NCI-H526 (cell line): ENCODE data around the gene SEC31A.
A peak's percentile ranks its signal among the peaks of the same experiment; 100 is the strongest.
"Not testable (repeated sequence)": the region's sequence is repeated elsewhere in the genome, so short reads cannot be mapped to it uniquely, and the experiment has no call there.

Experiments used
- DNase-seq, 2 experiments: peaks; one replicate each; lab custom pipeline; 2025; lab: John Stamatoyannopoulos, UW

Gene SEC31A

DNA sequence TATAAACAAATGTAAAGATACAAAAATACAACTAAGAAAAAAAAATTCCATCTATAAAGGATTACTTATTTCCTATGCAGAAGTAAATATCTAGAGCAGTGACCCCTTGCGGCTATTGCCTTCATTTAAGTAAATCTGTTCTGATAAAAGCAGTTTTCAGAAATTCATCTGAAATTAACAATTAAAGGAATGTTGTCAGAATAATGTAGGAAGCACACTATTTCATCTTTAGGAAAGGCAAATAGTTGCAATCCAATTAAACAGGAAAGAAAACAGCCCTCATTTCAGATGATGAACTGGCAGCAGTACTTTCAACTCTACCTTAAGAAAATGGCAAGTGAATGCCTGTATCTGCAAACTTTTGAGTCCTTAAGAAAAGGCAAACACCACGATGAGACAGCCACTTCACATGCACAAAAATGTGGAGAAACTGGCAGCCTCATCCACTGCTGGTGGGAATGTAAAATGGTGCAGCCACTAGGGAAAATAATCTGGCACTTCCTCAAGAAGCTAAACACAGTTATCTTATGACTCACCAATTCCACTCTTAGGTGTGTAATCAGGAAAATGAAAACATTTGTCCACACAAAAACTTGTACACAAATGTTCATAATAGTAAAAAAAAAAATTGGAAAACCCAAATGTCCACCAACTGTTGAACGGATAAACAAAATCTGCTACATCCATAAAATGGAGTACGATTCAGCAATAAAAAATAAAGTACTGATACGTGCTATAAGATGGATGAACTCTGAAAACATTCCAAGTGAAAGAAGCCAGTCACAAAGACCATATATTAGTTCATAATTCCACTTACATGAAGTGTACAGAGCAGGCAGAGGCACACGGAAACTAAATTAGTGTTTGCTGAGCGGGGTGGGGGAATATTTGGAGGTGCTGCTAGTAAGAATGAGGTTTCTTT lies 7.6 kb upstream of the SEC31A start:
- peak in 1 of 2 experiments; percentile 19 for DNase-seq

DNA sequence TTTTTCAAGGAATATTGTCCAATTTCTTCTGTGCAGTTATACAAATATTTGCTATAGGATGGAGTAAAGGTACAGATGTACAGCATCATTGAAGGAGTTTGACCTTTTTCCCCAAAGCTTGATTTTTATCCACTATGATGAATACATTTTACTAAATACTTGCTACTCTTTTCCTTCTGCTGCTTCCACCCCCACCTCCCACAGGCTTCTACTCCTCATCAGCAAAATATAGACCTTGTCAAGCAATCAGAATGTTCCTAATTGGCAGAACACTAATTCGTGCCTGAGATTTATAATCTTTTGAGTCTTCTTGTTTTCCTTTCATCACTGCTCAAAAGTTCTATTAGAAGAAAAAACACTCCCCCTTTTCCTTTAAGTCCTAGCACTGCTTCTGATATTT lies 5.8 kb upstream of the SEC31A start:
- no peak for DNase-seq

DNA sequence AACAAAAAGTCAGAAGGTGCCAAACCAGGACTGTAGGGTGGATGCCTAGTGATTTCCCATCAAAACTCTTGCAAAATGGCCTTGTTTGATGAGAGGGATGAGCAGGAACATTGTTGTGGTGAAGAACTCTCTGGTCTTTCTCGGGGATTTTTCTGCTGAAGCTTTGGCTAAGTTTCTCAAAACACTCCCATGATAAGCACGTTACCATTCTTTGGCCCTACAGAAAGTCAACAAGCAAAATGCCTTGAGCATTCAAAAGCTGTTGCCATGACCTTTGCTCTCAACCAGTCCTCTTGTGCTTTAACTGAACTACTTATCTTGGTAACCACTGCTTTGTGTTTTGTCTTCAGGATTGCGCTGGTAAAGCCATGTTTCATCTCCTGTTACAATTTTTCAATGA lies 3.0 kb upstream of the SEC31A start:
- no peak for DNase-seq

DNA sequence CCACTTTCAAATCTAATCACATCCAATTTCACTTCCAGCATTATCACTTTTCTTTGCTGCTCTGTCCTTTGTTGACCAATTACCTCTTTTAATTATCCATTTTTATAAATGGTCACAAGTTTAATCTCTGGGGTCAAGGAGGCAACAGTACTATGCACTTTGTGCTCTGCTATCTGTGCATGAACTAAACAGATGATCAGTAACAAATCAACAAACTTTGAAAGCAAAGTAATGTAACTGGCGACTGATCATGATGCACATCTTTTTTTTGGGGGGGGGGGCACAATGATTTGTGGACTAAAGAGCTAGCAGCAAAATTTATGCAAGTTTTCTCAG lies 1.5 kb upstream of the SEC31A start:
- DNase-seq: no peak

DNA sequence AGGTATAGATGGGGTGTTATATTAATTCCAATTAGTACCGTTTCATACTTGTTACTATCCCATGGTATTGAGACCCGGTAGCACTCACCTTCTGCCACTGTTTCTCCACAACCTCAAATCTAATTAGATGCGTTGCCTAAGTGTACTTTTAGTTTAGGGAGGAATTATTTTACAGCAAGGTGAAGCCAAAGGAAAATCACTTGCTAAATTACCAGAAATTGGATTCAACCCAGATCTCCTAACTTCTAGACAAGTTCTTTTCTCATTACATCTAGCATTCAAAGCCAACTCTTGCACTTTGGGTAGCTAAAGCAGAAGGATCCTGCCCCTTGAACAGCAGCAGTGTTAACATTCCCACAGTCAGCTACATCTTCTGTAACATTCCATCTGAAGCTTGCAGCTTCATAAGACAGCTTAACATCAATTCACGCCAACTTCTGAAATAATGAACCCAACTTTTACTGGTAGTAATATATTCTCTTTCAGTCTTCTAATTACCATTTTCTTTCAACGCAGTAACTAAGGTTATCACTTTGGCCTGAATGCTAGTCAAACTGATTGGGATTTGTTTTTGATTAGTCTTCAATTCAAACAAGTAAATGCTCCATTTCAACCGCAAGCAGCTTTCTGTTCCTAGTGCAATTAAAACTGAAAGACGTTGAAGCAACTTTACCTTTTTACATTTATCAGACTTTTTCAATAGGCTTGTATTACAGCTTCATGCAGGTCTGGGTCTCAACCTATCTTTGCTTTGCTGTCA lies 934 bp upstream of the SEC31A start:
- no peak for DNase-seq

DNA sequence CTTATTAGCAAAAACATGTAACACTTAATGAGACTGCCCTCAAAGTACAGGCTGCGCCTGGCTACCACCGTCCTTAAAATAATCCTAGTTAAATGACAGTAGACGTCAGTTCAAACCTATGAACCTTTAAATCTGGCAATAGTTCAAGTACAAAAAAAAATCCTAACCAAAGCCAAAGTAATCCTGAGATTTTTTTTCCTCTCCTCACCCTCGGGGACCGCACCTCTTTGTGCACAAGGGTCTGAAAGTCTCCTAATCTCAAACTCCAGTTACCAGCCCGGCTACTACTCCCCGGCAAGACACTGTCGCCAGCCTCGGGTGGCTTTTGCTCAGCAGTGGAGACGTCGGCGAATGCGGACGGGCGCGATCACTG lies 439 bp downstream of the SEC31A start:
- no peak for DNase-seq

DNA sequence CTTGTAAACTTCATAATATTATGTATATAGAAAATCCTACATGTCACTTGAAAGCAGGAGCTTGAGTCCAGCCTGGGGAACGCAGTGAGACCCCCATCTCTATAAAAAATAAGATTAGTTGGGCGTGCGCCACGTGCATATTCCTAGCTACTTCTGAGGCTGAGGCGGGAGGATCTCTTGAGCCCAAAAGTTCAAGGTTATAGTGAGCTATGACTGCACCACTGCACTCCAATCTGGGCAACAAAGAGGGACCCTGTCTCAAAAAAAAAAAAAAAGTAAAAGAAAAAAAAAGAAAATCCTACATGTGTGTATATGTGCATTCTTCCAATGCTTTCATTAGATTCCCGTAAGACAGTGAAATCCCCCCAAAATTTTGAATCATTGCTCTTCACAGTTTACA lies 1.7 kb downstream of the SEC31A start:
- DNase-seq: no peak

DNA sequence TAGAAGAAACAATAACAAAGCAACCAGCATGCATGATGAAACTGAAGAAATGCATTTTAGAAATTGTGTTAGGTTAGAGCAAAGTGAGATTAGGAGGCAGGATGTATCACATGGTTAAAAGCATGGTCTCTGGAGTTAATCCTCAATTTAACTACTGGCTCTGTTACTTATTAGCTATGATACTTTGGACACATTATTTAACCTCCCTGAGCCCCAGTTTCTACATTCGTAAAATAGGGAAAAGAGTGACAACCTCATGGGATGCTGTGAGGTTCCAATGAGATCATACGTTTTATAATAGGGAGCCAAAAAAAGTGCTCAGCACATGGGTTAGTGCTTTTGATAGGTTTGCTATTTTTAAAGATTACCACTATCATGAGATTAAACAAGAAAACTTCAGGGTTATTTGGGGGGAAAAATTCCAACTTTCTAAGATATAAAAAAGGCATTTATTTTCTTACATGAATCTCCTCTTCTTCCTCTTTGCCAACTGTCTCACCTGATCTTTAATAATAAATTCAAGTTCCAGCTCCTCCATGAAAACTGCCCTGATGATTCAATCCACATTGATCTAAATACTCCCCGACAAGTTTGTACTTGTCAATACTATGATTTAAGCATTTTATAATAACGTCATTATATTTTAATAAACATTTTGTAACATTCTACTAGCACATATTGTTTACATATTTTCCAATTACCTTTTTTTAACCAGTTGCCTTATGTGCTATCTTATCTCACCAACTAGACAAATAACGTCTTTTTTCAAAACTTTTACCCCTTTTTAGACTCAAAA lies 4.6 kb downstream of the SEC31A start:
- DNase-seq: no peak

DNA sequence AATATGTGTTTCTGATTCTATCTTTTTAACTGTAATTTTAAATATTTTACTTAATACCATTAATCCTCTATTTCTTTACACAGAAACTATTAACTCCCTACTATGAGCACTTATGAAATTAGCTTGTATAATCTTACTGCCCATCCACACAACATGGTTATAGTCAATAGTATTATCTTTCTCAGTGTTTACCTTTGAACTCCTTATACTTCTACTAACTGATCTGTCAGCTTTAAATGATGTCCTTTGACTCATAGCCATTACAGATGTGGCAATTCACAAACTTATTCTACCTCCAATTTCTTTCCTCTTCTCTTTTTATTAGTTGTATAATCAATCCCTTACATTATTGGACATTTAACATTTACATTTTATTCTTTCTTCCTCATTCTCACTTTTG lies 5.5 kb downstream of the SEC31A start:
- no peak for DNase-seq

DNA sequence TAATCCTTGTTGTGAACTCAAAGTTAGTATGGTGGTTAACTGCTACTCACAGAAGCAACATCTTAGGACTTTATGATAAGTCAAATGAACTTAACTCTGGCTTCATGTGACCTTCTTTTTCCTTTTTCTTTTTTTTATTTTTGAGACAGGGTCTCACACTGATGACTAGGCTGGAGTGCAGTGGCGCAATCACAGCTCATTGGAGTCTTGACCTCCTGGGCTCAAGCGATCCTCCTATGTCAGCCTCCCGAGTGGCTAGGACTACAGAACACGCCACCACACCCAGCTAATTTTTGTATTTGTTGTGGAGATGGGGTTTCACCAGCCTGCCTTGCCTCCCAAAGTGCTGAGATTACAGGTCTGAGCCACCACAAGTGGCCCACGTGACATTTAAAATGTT lies 22.4 kb downstream of the SEC31A start:
- DNase-seq: no peak

DNA sequence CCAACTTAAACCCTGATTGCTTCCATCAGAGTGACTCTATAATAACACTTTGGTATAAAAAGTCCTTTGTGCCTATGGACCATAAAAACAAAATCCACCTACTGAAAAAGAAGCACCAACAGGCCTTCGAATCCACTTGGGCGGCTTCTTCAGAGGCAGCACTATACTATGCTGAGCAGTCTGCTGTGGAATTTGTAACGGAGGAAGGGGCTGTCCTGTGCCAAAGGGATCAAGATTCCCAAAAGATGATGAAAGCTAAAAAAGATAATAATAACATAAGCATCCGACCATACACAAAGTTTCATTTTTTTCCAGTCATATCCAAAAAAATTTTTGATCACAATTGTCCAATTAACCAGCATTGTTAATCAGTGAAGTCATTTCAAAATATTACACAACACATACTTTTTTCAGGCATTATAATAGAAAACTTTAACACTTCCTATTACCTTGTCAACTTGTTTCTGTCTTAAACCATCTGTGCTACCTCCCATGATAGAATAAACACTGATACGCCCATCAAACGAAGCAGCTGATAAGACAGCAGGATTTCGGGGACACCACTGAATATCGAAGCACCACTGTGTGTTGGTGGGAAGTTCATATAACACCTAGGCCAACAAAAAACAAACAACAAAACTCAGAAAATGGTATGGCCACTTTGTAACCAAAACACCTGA lies 24.1 kb downstream of the SEC31A start:
- no peak for DNase-seq

DNA sequence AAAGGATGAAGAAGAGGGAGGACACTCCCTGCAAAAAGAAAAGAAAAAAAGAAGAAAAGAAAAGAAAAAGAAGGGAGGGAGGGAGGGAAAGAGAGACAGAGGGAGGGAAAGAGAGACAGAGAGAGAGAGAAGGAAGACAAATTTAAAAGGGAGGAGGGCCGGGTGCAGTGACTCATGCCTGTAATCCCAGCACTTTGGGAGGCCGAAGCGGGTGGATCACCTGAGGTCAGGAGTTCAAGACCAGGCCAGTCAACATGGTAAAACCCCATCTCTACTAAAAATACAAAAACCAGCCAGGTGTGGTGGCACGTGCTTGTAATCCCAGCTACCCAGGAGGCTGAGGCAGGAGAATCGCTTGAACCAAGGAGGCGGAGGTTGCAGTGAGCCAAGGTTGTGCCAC lies 24.9 kb downstream of the SEC31A start:
- DNase-seq: not testable (repeated sequence)

DNA sequence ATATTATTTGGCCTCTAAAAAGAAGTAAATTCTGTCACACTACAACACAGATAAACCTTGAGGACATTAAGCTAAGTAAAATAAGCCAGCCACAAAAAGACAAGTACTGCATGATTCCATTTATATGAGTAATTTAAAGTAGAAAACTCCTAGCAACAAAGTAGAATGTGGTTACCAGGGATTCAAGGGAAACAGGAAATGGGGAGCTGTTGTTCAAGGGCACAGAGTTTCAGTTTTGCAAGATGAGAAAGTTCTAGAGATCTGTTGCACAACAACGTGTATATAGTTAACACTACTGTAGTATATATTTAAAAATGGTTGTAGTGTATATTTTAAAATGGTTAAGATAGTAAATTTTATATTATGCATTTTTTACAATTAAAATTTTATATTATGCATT lies 25.4 kb downstream of the SEC31A start:
- no peak for DNase-seq

DNA sequence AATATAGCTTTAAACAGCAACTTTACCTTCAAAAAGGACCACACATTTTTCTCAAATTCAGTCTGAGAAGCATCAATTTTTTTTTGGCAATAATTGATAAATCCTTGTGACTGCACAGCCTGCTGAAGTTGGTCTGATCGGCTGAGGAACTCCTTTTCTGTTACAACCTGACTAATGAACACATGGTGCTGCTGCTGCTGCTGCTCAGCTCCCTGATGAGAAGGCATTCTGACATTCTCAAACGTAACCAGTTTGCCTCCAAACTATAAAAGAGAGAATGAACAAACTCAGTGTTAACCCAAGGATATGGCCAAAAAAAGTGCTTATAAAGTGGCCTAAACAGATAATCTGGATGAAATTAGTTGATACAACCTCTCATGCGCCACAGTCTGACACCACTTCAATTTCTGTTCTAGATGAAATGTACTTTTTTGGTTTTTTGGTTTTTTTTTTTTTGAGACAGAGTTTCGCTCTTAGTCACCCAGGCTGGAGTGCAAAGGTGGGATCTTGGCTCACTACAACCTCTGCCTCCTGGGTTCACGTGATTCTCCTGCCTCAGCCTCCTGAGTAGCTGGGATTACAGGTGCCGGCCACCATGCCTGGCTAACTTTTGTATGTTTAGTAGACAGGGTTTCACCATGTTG lies 26.5 kb downstream of the SEC31A start:
- no peak for DNase-seq

DNA sequence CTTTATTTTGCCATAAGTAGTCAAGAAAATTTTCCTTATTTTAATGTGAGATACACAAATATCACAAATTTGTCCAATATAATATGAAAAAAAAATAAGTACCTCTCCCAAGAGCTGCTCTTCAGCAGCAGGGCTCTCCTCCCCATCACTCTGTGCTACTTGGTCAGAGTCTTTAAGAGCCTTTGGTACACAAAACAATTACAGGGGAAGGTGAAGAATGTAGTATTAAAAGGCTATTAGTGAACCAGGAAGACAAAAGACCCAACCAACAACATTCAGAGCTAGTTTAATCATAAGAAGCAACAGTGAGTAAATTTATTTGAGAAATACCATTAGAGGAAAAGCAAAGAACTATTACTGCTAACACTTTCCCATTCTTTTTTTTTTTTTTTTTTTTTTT lies 29.4 kb downstream of the SEC31A start:
- no peak for DNase-seq

DNA sequence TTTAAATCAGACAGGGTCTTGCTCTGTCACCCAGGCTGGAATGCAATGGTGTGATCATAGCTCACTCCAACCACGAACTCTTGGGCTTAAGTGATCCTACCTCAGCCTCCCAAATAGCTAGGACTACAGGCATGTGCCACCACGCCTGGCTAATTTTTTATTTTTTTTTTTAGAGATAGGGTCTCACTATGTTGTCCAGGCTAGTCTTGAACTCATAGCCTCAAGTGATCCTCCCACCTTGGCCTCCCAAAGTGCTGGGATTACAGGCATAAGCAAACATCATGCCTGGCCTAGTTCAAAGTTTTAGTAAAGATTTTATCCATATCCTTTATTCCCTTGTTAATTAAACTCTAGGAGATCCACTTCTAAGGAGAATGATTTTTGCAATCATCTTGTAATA lies 30.5 kb downstream of the SEC31A start:
- not testable (repeated sequence) for DNase-seq

DNA sequence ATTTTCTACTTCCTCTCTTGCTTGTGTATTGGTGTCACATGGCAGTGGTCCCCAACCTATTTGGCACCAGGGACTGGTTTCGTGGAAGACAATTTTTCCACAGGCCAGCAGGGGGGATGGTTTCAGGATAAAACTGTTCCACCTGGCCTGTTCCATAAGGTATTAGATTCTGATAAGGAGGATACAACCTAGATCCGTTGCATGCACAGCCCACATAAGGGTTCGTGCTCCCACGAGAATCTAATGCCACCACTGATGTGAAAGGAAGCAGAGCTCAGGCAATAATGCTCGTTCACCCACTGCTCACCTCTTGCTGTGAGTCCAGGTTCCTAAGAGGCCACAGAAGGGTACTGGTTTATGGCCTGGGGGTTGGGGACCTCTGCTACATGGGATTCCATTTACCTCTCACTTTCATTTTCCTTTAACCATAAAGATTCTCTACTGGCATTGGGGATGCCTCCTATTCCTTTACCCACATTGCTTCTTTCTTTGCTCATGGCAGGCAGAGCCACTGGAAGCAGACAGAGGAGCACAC lies 38.1 kb downstream of the SEC31A start:
- peak in 1 of 2 experiments; percentile 1 for DNase-seq

DNA sequence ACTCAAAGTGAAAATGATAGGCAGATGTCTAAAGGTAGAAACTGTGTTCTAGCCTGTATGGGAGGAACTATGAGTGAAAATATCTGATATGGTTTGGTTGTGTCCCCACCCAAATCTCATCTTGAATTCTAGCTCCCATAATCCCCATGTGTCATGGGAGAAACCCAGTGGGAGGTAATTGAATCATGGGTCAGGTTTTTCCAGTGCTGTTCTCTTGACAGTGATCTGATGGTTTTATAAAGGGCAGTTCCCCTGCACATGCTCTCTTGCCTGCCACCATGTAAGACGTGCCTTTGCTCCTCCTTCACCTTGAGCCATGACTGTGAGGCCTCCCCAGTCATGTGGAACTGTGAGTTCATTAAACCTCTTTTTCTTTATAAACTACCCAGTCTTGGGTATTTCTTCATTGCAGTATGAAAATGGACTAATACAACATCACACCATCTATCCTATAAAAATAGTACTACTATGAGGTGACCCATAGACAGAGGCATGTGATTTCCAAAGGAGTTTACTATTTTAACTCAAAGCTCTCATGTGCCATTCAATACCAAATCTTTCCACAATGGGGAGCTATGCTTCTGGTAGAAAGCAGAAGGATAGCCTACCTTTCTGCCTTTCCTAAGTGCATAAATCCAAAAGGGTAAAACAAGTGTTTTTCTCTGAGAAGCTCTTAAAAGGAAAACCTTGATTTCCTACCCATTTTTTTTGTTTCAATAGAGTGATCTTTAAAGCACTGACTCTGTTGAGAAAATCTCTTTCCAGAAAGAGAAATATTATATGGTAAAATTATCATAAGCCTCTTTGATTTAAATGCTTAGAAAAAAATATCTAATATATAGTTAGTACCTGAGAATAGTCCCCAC lies 38.8 kb downstream of the SEC31A start:
- peak in 1 of 2 experiments; percentile 40 for DNase-seq

DNA sequence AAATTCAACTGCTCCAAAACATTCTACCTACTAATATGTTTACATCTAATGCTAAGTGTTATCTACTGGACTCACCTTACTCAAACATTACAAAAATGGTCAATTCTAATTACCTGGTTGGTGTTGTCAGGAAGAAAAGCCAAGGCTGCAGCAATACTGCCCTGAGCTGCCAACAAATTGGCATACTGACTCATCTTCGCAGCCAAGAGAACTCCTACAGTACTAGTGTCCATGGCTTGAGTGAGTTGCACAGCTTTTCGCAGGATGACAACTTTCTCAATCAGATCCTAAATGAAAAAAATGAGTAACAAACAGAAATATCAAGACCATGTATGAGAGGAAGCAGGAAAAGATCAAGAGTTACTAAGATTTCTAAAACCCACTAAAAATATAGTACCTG lies 39.6 kb downstream of the SEC31A start:
- DNase-seq: no peak

DNA sequence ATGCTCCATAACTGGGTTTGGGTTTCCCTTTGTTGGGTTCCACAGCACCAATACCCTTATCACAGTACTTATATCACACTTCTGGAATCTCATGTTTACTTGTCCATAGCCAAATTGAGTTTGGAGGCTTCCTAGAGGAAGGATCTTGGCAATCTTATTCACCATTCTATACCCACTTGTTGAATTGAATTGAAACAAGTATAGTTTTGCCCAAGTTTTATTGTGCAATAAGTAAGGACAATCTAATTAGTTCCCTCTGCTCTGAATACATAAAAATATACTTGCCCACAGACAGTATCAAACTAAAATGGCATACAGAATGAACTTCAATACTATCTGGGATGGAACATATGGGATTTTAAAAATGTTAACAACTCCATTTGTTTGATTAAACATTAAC lies 40.3 kb downstream of the SEC31A start:
- DNase-seq: no peak
